DOHH2 (cell line): ENCODE data around the gene COX5B.

ENCODE experiments used
- H3F3A ChIP-seq: fragments of 200-600 bp; sonication (generic), shearing (Covaris generic); 2 replicates; pipeline ENCODE4 v1.6.0; 2016; ENCODE audit warnings: antibody characterized with exemption, mild to moderate bottlenecking; ENCODE audit not compliant: control insufficient read depth, insufficient read depth
- H3K27ac ChIP-seq: fragments of 200-600 bp; sonication (generic); 2 replicates; pipeline ENCODE4 v1.5.1; 2014; ENCODE audit warnings: low read depth, mild to moderate bottlenecking, low read length, moderate library complexity
- H3K27me3 ChIP-seq: fragments of 200-600 bp; sonication (generic); 2 replicates; pipeline ENCODE4 v1.6.1; 2014; ENCODE audit warnings: mild to moderate bottlenecking, low read length, mixed read lengths; ENCODE audit not compliant: control insufficient read depth
- H3K36me3 ChIP-seq: fragments of 200-600 bp; sonication (generic); 2 replicates; pipeline ENCODE4 v1.6.1; 2014; ENCODE audit warnings: mild to moderate bottlenecking, low read length, moderate library complexity, mixed read lengths; ENCODE audit not compliant: control insufficient read depth
- H3K4me1 ChIP-seq: fragments of 200-600 bp; sonication (generic); 2 replicates; pipeline ENCODE4 v1.6.1; 2014; ENCODE audit warnings: mild to moderate bottlenecking, low read length, mixed read lengths; ENCODE audit not compliant: control insufficient read depth
- H3K4me2 ChIP-seq: fragments of 200-600 bp; sonication (generic); 2 replicates; pipeline ENCODE4 v1.6.0; 2014; ENCODE audit warnings: mild to moderate bottlenecking, low read length, moderate library complexity
- H3K4me3 ChIP-seq: fragments of 200-600 bp; sonication (generic); 2 replicates; pipeline ENCODE4 v1.5.1; 2014; ENCODE audit warnings: mild to moderate bottlenecking, low read length, mixed read lengths
- H3K79me2 ChIP-seq: fragments of 200-600 bp; sonication (generic); 2 replicates; pipeline ENCODE4 v1.6.1; 2014; ENCODE audit warnings: mild to moderate bottlenecking, low read length, mixed read lengths; ENCODE audit not compliant: control insufficient read depth
- H3K9me2 ChIP-seq: fragments of 200-600 bp; sonication (generic); replicated peaks from 2 replicates; pipeline ENCODE4 v1.6.1; 2014; ENCODE audit warnings: mild to moderate bottlenecking, low read length, mixed read lengths; ENCODE audit not compliant: control insufficient read depth
- H3K9me3 ChIP-seq: fragments of 200-600 bp; sonication (generic); 2 replicates; pipeline ENCODE4 v1.6.1; 2014; ENCODE audit warnings: antibody characterized with exemption, low read length, mixed read lengths; ENCODE audit not compliant: control insufficient read depth, insufficient read depth
- H4K20me1 ChIP-seq: fragments of 200-600 bp; sonication (generic); 2 replicates; pipeline ENCODE4 v1.6.0; 2014; ENCODE audit warnings: low read depth, mild to moderate bottlenecking, antibody characterized with exemption, low read length, moderate library complexity; ENCODE audit not compliant: control insufficient read depth, insufficient read depth
- EZH2phosphoT487 ChIP-seq: fragments of 200-600 bp; sonication (generic); IDR thresholded peaks from 2 replicates; pipeline ENCODE4 v1.6.1; 2017; ENCODE audit warnings: borderline replicate concordance, mild to moderate bottlenecking, antibody characterized with exemption, low read length, moderate library complexity, mixed read lengths
- TF ChIP-seq, protein P1 (sequence below): fragments of 200-600 bp; sonication (generic); IDR thresholded peaks from one replicate; pipeline ENCODE4 v1.5.1; 2014; ENCODE audit warnings: antibody characterized with exemption, mild to moderate bottlenecking, low read depth, low read length; ENCODE audit not compliant: poor library complexity, severe bottlenecking

The COX5B gene

GRCh38 chr2:97657986-97658690 lies 12.3 kb downstream of the COX5B start:
- peaks cover 67% of the 10 kb centered on the region for H3K36me3 ChIP-seq

GRCh38 chr2:97658691-97659157 lies 12.9 kb downstream of the COX5B start:
- H3F3A ChIP-seq: no peaks in the 10 kb centered on the region
- peaks cover 39% of the 10 kb centered on the region for H3K79me2 ChIP-seq
- H3K36me3 ChIP-seq: peaks cover 68% of the 10 kb centered on the region
- TF ChIP-seq, protein P1, sequence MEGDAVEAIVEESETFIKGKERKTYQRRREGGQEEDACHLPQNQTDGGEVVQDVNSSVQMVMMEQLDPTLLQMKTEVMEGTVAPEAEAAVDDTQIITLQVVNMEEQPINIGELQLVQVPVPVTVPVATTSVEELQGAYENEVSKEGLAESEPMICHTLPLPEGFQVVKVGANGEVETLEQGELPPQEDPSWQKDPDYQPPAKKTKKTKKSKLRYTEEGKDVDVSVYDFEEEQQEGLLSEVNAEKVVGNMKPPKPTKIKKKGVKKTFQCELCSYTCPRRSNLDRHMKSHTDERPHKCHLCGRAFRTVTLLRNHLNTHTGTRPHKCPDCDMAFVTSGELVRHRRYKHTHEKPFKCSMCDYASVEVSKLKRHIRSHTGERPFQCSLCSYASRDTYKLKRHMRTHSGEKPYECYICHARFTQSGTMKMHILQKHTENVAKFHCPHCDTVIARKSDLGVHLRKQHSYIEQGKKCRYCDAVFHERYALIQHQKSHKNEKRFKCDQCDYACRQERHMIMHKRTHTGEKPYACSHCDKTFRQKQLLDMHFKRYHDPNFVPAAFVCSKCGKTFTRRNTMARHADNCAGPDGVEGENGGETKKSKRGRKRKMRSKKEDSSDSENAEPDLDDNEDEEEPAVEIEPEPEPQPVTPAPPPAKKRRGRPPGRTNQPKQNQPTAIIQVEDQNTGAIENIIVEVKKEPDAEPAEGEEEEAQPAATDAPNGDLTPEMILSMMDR: no peak
- TF ChIP-seq EZH2phosphoT487: no peak
- no peaks in the 10 kb centered on the region for H3K27me3 ChIP-seq
- H3K9me3 ChIP-seq: no peaks in the 10 kb centered on the region
- no peak overlapping the region for H3K4me2 ChIP-seq
- peaks cover 13% of the 10 kb centered on the region for H3K4me1 ChIP-seq
- no peaks in the 10 kb centered on the region for H3K9me2 ChIP-seq
- no peak overlapping the region for H3K27ac ChIP-seq
- peaks cover 13% of the 10 kb centered on the region for H4K20me1 ChIP-seq
- H3K4me3 ChIP-seq: no peak overlapping the region

More at GRCh38 chr2:97657986-97658690, 12.3 kb downstream of the COX5B start:
- no peak overlapping the region for H3K4me3 ChIP-seq
- no peak for TF ChIP-seq EZH2phosphoT487
- TF ChIP-seq, protein P1: no peak
- H3K79me2 ChIP-seq: peaks cover 35% of the 10 kb centered on the region
- H3K4me1 ChIP-seq: peaks cover 13% of the 10 kb centered on the region
- no peaks in the 10 kb centered on the region for H3K9me3 ChIP-seq
- no peaks in the 10 kb centered on the region for H3K27me3 ChIP-seq
- 0 out of 2 replicates have a peak, but pooled peaks cover 2% of the 10 kb centered on the region for H3F3A ChIP-seq
- no peak overlapping the region for H3K4me2 ChIP-seq
- H4K20me1 ChIP-seq: peaks cover 13% of the 10 kb centered on the region
- no peak overlapping the region for H3K27ac ChIP-seq
- no peaks in the 10 kb centered on the region for H3K9me2 ChIP-seq

- Histone ChIP-seq H3K9me3 (no peaks in the 10 kb centered on the region), H3F3A (no peaks in the 10 kb centered on the region), H3K9me2 (no peaks in the 10 kb centered on the region), H3K79me2 (peaks cover 39% of the 10 kb centered on the region), H3K27ac (no peak overlapping the region), H3K36me3 (peaks cover 64% of the 10 kb centered on the region), H3K4me1 (peaks cover 13% of the 10 kb centered on the region), H3K4me2 (no peak overlapping the region), H3K4me3 (no peak overlapping the region), H4K20me1 (peaks cover 13% of the 10 kb centered on the region), H3K27me3 (no peaks in the 10 kb centered on the region)
- TF ChIP-seq, protein P1: no peak
- TF ChIP-seq EZH2phosphoT487: no peak
Measured at GRCh38 chr2:97659256-97660043, 13.6 kb downstream of the COX5B start.
